ENCODE measurements around the gene ANKRD42. TPM values are rescaled to one million over a fixed set of nuclear protein-coding genes. Genes with fewer than 3 reads are reported as not detected.

Gene ANKRD42
- total and polyA plus RNA-seq, 2 donors (not counting 3 experiments of a cell fraction or from before 2014, with no cell fraction given) = 3.3 to 6.6 TPM

- dilution Hi-C loops (cut with MboI; ENCODE audit: extremely low pct_ligation_motif_present, low sequenced_read_pairs) = no loop called here
- intact Hi-C loops (cut with micrococcal nuclease) = no loop called here
- ChIA-PET POLR2A (no interaction called here), CTCF (interaction anchor here (0.6 to 3.2 kb wide), 30 partner anchors 7 to 568 kb away, joined by 3 to 36 read pairs (median 6); partner anchors contain the start of genes ANKRD42, DDIAS and PRCP)
- Histone ChIP-seq H3K27ac (ENCODE audit: insufficient read depth, low read depth, low read length) (no peak overlapping the region), H4K20me1 (replicated peaks; ENCODE audit: control insufficient read depth, extremely low read depth, insufficient read depth, low read length) (no peaks in the 10 kb centered on the region), H3K4me1 (ENCODE audit: control insufficient read depth, extremely low read depth, insufficient read depth, low read length) (no peaks in the 10 kb centered on the region), H3K4me3 (replicated peaks in 1 of 3; ENCODE audit: insufficient read depth in 1 of 3, low read depth in 1 of 3, low read length in 3 of 3) (no peak overlapping the region), H3K9me3 (replicated peaks; ENCODE audit: control insufficient read depth, insufficient read depth, low read length) (no peaks in the 10 kb centered on the region), H3K9me1 (replicated peaks; ENCODE audit: control insufficient read depth, extremely low read depth, insufficient read depth, low read length) (no peaks in the 10 kb centered on the region), H3K27me3 (ENCODE audit: control insufficient read depth in 2 of 2, insufficient read depth in 2 of 2, low read length in 2 of 2) (no peaks in the 10 kb centered on the region), H3K9ac (replicated peaks; ENCODE audit: extremely low read depth, insufficient read depth, low read length) (no peak overlapping the region), H3K79me2 (ENCODE audit: control insufficient read depth, insufficient read depth, low read length) (no peaks in the 10 kb centered on the region), H2AFZ (ENCODE audit: low read depth, low read length) (no peak overlapping the region), H3K4me2 (ENCODE audit: insufficient read depth, low read length) (no peak overlapping the region), H3K36me3 (ENCODE audit: control insufficient read depth in 2 of 2, extremely low read depth in 1 of 2, insufficient read depth in 2 of 2, low read length in 2 of 2) (no peaks in the 10 kb centered on the region)
- no TSS peak for BruUV-seq (replicated peaks)
- FAIRE-seq (no peak), DNase-seq (ENCODE audit: low read depth, low spot score) (no peak)
- TF ChIP-seq JUN (IDR thresholded peaks at IDR 0.05; ENCODE audit: borderline replicate concordance, insufficient read depth, insufficient read length, low read depth) (no peak), MYC (IDR thresholded peaks at IDR 0.05; ENCODE audit: low read depth, low read length) (no peak), EZH2 (IDR thresholded peaks at IDR 0.05; ENCODE audit: borderline replicate concordance, low read depth, low read length, severe bottlenecking) (no peak), GATA2 (IDR thresholded peaks at IDR 0.05; ENCODE audit: insufficient read depth, insufficient read length, low read depth, low read length) (no peak)
Measured at GRCh38 chr11:83249445-83249844, 55.9 kb downstream of the ANKRD42 start.

- peak; percentile 46 for DNase-seq (ENCODE audit: low read depth, low spot score)
- no peak for FAIRE-seq
- CTCF ChIA-PET = interaction anchor here (0.6 to 3.2 kb wide), 34 partner anchors 8 to 568 kb away, joined by 3 to 36 read pairs (median 5); partner anchors contain the start of genes ANKRD42, DDIAS and PRCP
- H3K79me2 ChIP-seq (ENCODE audit: control insufficient read depth, insufficient read depth, low read length) = no peaks in the 10 kb centered on the region
- H3K9me1 ChIP-seq (replicated peaks; ENCODE audit: control insufficient read depth, extremely low read depth, insufficient read depth, low read length) = no peaks in the 10 kb centered on the region
- dilution Hi-C loops (cut with MboI; ENCODE audit: extremely low pct_ligation_motif_present, low sequenced_read_pairs) (no loop called here), intact Hi-C loops (cut with micrococcal nuclease) (loop anchor here (1.0 kb wide), 5 partner anchors 56 to 532 kb away; no protein-coding TSS in a partner anchor)
- no peaks in the 10 kb centered on the region for H3K9me3 ChIP-seq (replicated peaks; ENCODE audit: control insufficient read depth, insufficient read depth, low read length)
- H3K9ac ChIP-seq (replicated peaks; ENCODE audit: extremely low read depth, insufficient read depth, low read length) = no peak overlapping the region
- H3K27me3 ChIP-seq (ENCODE audit: control insufficient read depth in 2 of 2, insufficient read depth in 2 of 2, low read length in 2 of 2) = no peaks in the 10 kb centered on the region
- BruUV-seq (replicated peaks) = no TSS peak
- no peaks in the 10 kb centered on the region for H3K36me3 ChIP-seq (ENCODE audit: control insufficient read depth in 2 of 2, extremely low read depth in 1 of 2, insufficient read depth in 2 of 2, low read length in 2 of 2)
- H3K4me1 ChIP-seq (ENCODE audit: control insufficient read depth, extremely low read depth, insufficient read depth, low read length) = no peaks in the 10 kb centered on the region
- no peak overlapping the region for H2AFZ ChIP-seq (ENCODE audit: low read depth, low read length)
- no peak overlapping the region for H3K27ac ChIP-seq (ENCODE audit: insufficient read depth, low read depth, low read length)
- H4K20me1 ChIP-seq (replicated peaks; ENCODE audit: control insufficient read depth, extremely low read depth, insufficient read depth, low read length) = no peaks in the 10 kb centered on the region
- TF ChIP-seq MAX (IDR thresholded peaks at IDR 0.05; ENCODE audit: insufficient read depth, insufficient read length) (no peak), CTCF (IDR thresholded peaks at IDR 0.05; ENCODE audit: extremely low read depth in 1 of 2, insufficient read depth in 1 of 2, low read depth in 1 of 2, low read length in 2 of 2) (peak; percentile 35 to 53), FOS (IDR thresholded peaks at IDR 0.05; ENCODE audit: borderline replicate concordance, insufficient read depth, low read length) (no peak)
- no peak overlapping the region for H3K4me2 ChIP-seq (ENCODE audit: insufficient read depth, low read length)
- H3K4me3 ChIP-seq (replicated peaks in 1 of 3; ENCODE audit: insufficient read depth in 1 of 3, low read depth in 1 of 3, low read length in 3 of 3) = no peak overlapping the region
- POLR2A ChIA-PET = no interaction called here
Measured at GRCh38 chr11:83249972-83250593, 56.6 kb downstream of the ANKRD42 start.
